Calu3 (cell line): ENCODE data around the gene SMCO2. TPM values are rescaled to one million over a fixed set of nuclear protein-coding genes. Genes with fewer than 3 reads are reported as not detected.

Experiments used
- BruUV-seq: library from RNA; stranded (reverse); fragments of 400-500 nt; replicated peaks from 2 replicates; lab custom pipeline; 2021; lab: Mats Ljungman, UMichigan
- CTCF ChIA-PET: fragments of 300-600 bp; sonication (Branson Sonifier 250); formaldehyde crosslinking; loops from one replicate; lab custom pipeline; 2022; ENCODE audit warnings: antibody characterized with exemption; lab: Charles Lee
- DNase-seq: peaks from one replicate; pipeline ENCODE4 v3.0.0; 2022
- H3K27ac Mint-ChIP-seq: one replicate; pipeline ENCODE4 v1.8.0; 2022; ENCODE audit warnings: mixed read lengths; ENCODE audit not compliant: unreplicated experiment
- H3K27me3 Mint-ChIP-seq: one replicate; pipeline ENCODE4 v1.8.0; 2022; ENCODE audit warnings: mixed read lengths; ENCODE audit not compliant: unreplicated experiment
- H3K36me3 Mint-ChIP-seq: one replicate; pipeline ENCODE4 v1.8.0; 2022; ENCODE audit warnings: mild to moderate bottlenecking, moderate library complexity, mixed read lengths; ENCODE audit not compliant: insufficient read depth, unreplicated experiment
- H3K4me1 Mint-ChIP-seq: one replicate; pipeline ENCODE4 v1.8.0; 2022; ENCODE audit warnings: mild to moderate bottlenecking, low read depth, mixed read lengths; ENCODE audit not compliant: unreplicated experiment
- H3K4me3 Mint-ChIP-seq: one replicate; pipeline ENCODE4 v1.8.0; 2022; ENCODE audit warnings: mild to moderate bottlenecking, low read depth, moderate library complexity, mixed read lengths; ENCODE audit not compliant: unreplicated experiment
- H3K9me3 Mint-ChIP-seq: one replicate; pipeline ENCODE4 v1.8.0; 2022; ENCODE audit warnings: low read depth, mixed read lengths; ENCODE audit not compliant: unreplicated experiment
- intact Hi-C: fragments of 100-400 bp; cut with micrococcal nuclease; formaldehyde crosslinking; loops from one replicate; pipeline ENCODE4 v1.10.0; 2022; ENCODE audit not compliant: unreplicated experiment
- total RNA-seq: library from RNA; stranded (reverse); gene quantifications from 2 replicates; pipeline ENCODE4 v1.2.3, GENCODE V29; 2022
- TF ChIP-seq, protein P1 (sequence below): fragments of 200-600 bp; IDR thresholded peaks from one replicate; pipeline ENCODE4 v1.8.0; 2022; ENCODE audit warnings: antibody characterized with exemption; ENCODE audit not compliant: unreplicated experiment

The SMCO2 gene
- total RNA-seq, 1 experiment from 2014 or later = 1.6 TPM

GRCh38 chr12:27491226-27491625 is 44.7 kb downstream of the SMCO2 start:
- H3K36me3 Mint-ChIP-seq = peaks cover 3% of the 10 kb centered on the region
- no TSS peak for BruUV-seq
- TF ChIP-seq, protein P1, sequence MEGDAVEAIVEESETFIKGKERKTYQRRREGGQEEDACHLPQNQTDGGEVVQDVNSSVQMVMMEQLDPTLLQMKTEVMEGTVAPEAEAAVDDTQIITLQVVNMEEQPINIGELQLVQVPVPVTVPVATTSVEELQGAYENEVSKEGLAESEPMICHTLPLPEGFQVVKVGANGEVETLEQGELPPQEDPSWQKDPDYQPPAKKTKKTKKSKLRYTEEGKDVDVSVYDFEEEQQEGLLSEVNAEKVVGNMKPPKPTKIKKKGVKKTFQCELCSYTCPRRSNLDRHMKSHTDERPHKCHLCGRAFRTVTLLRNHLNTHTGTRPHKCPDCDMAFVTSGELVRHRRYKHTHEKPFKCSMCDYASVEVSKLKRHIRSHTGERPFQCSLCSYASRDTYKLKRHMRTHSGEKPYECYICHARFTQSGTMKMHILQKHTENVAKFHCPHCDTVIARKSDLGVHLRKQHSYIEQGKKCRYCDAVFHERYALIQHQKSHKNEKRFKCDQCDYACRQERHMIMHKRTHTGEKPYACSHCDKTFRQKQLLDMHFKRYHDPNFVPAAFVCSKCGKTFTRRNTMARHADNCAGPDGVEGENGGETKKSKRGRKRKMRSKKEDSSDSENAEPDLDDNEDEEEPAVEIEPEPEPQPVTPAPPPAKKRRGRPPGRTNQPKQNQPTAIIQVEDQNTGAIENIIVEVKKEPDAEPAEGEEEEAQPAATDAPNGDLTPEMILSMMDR = no peak
- peaks cover 12% of the 10 kb centered on the region for H3K4me1 Mint-ChIP-seq
- H3K27ac Mint-ChIP-seq = no peak overlapping the region
- DNase-seq = no peak
- H3K9me3 Mint-ChIP-seq = no peaks in the 10 kb centered on the region
- CTCF ChIA-PET = no interaction called here
- H3K27me3 Mint-ChIP-seq = no peaks in the 10 kb centered on the region
- intact Hi-C loops = no loop called here
- no peak overlapping the region for H3K4me3 Mint-ChIP-seq

DNA sequence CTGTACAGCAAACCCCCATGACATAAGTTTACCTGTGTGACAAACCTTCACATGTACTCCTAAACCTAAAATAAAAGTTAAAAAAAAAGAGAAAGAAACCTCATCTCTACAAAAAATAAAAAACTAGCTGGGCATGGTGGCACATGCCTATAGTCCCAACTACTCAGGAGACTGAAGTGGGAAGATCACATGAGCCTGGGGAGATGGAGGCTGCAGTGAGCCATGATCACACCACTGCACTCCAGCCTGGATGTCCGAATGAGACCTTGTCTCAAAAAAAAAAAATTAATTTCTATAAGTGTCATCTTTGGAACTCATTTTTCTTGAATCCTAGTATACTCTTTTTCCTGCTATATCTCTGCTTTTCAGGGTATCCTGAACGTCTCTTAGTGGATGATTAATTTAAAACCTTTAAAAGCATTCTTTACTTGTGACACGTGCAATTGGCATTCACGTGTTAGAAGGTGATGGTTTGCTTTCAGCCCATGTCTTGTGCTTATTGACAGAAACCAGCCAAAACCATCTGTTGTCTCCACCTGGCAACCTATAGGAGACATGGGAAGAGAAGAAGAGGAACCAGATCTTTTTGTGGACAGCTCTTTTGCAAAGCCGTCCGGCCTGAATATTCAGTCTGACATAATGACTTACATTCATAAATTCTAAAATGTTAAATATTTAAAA is 46.9 kb downstream of the SMCO2 start:
- Mint-ChIP-seq H3K4me1 (peaks cover 12% of the 10 kb centered on the region), H3K27me3 (no peaks in the 10 kb centered on the region), H3K9me3 (no peaks in the 10 kb centered on the region), H3K4me3 (no peak overlapping the region), H3K36me3 (peaks cover 3% of the 10 kb centered on the region), H3K27ac (no peak overlapping the region)
- intact Hi-C loops = no loop called here
- CTCF ChIA-PET = no interaction called here
- TF ChIP-seq, protein P1 = no peak
- BruUV-seq = no TSS peak
- DNase-seq = no peak

- TF ChIP-seq, protein P1 = no peak
- Mint-ChIP-seq H3K9me3 (no peaks in the 10 kb centered on the region), H3K27ac (no peak overlapping the region), H3K4me3 (no peak overlapping the region), H3K27me3 (no peaks in the 10 kb centered on the region), H3K4me1 (peaks cover 12% of the 10 kb centered on the region), H3K36me3 (peaks cover 3% of the 10 kb centered on the region)
- no TSS peak for BruUV-seq
- DNase-seq = no peak
- CTCF ChIA-PET = no interaction called here
- intact Hi-C loops = no loop called here
Observed at GRCh38 chr12:27497446-27497845, 50.9 kb downstream of the SMCO2 start.

- Mint-ChIP-seq H3K4me3 (no peak overlapping the region), H3K36me3 (peaks cover 3% of the 10 kb centered on the region), H3K9me3 (no peaks in the 10 kb centered on the region), H3K4me1 (peaks cover 8% of the 10 kb centered on the region), H3K27ac (no peak overlapping the region), H3K27me3 (no peaks in the 10 kb centered on the region)
- DNase-seq = no peak
- TF ChIP-seq, protein P1 = no peak
- BruUV-seq = no TSS peak
- intact Hi-C loops = no loop called here
- CTCF ChIA-PET = no interaction called here
Observed at GRCh38 chr12:27498149-27498548, 51.6 kb downstream of the SMCO2 start.
